ENCODE results near the gene AHSP.

DNA sequence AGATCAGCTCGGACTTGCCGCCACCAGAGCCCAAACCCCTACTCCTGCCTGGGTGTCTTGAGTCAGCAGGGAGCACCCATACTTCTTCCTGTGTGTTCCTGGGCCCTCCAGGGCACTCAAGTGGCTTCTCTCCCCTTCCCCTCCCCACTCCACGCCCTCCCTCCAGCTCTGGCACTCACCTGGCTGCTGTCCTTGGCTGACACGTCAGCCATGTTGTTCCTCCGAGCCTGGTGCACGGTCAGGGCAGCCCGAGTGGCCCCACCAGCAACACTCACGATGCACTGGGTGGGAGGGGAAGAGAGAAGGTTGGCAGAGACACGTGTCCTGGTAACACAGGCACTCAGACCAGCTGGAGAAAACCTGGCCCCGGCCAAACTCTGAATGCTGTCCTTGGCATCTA is 31.0 kb upstream of the AHSP start:
- TF ChIP-seq ZNF792 (tag by site-specific recombination; IDR thresholded peaks at IDR 0.05) (no peak), TSHZ1 (tag by site-specific recombination; IDR thresholded peaks at IDR 0.05; ENCODE audit: borderline replicate concordance) (no peak), ZNF202 (tag by site-specific recombination; IDR thresholded peaks at IDR 0.05; ENCODE audit: borderline replicate concordance) (no peak), CTCF (tag by site-specific recombination; IDR thresholded peaks at IDR 0.05) (no peak), ZNF292 (tag by site-specific recombination; IDR thresholded peaks at IDR 0.05; ENCODE audit: borderline replicate concordance, low read depth) (no peak), ZNF221 (tag by site-specific recombination; IDR thresholded peaks at IDR 0.05; ENCODE audit: borderline replicate concordance) (no peak), ZBTB7A (tag by site-specific recombination; IDR thresholded peaks at IDR 0.05; ENCODE audit: low read depth) (no peak), ZNF138 (tag by site-specific recombination; IDR thresholded peaks at IDR 0.05; ENCODE audit: borderline replicate concordance) (no peak), TCF7L2 (IDR thresholded peaks at IDR 0.05; ENCODE audit: borderline replicate concordance, low read depth, low read length) (no peak), ZNF404 (tag by site-specific recombination; IDR thresholded peaks at IDR 0.05) (no peak), ZBTB21 (tag by site-specific recombination; IDR thresholded peaks at IDR 0.05) (no peak), SETDB1 (IDR thresholded peaks at IDR 0.05; ENCODE audit: insufficient read length, low read length) (no peak), ZNF10 (tag by site-specific recombination; IDR thresholded peaks at IDR 0.05) (no peak)
- TF ChIP-seq, protein P1, sequence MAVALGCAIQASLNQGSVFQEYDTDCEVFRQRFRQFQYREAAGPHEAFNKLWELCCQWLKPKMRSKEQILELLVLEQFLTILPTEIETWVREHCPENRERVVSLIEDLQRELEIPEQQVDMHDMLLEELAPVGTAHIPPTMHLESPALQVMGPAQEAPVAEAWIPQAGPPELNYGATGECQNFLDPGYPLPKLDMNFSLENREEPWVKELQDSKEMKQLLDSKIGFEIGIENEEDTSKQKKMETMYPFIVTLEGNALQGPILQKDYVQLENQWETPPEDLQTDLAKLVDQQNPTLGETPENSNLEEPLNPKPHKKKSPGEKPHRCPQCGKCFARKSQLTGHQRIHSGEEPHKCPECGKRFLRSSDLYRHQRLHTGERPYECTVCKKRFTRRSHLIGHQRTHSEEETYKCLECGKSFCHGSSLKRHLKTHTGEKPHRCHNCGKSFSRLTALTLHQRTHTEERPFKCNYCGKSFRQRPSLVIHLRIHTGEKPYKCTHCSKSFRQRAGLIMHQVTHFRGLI (tag by site-specific recombination; IDR thresholded peaks at IDR 0.05) = no peak
